ENCODE results near the gene LAMP5.
A peak's percentile ranks its signal among the peaks of the same experiment; 100 is the strongest.

LAMP5 gene

GRCh38 chr20:9514461-9515213 is at the start of gene LAMP5:
Gene LAMP5 (plus strand): TSS chr20:9514590. CDS start chr20:9514853, 263 bp downstream.
- Histone ChIP-seq H3F3A (ENCODE audit: control insufficient read depth, insufficient read depth) (no peaks in the 10 kb centered on the region), H3K4me3 (ENCODE audit: low read length) (no peak within 1 kb of the TSS), H3K27ac (ENCODE audit: low read depth, low read length) (no peak within 1 kb of the TSS), H3K9me3 (ENCODE audit: control insufficient read depth, insufficient read depth, low read length) (no peaks in the 10 kb centered on the region), H3K4me2 (ENCODE audit: low read length) (no peak within 1 kb of the TSS), H3K27me3 (ENCODE audit: control insufficient read depth, low read length) (peaks cover 16% of the 10 kb centered on the region), H3K4me1 (ENCODE audit: control insufficient read depth, low read length) (no peaks in the 10 kb centered on the region), H3K79me2 (ENCODE audit: control insufficient read depth, low read length) (no peaks in the 10 kb centered on the region), H3K36me3 (ENCODE audit: control insufficient read depth, low read length) (no peaks in the 10 kb centered on the region), H4K20me1 (ENCODE audit: control insufficient read depth, insufficient read depth, low read depth, low read length) (no peaks in the 10 kb centered on the region), H3K9me2 (replicated peaks; ENCODE audit: control insufficient read depth, low read length) (no peaks in the 10 kb centered on the region)
- TF ChIP-seq CTCF (IDR thresholded peaks at IDR 0.05; ENCODE audit: low read depth, low read length, poor library complexity, severe bottlenecking) (no peak), EZH2phosphoT487 (IDR thresholded peaks at IDR 0.05; ENCODE audit: borderline replicate concordance, low read length) (no peak)

GRCh38 chr20:9467995-9468394 is 46.4 kb upstream of the LAMP5 start:
- no peak overlapping the region for H3K4me2 ChIP-seq (ENCODE audit: low read length)

GRCh38 chr20:9474835-9475415 is 39.5 kb upstream of the LAMP5 start:
- TF ChIP-seq CTCF (IDR thresholded peaks at IDR 0.05; ENCODE audit: low read depth, low read length, poor library complexity, severe bottlenecking) (no peak), EZH2phosphoT487 (IDR thresholded peaks at IDR 0.05; ENCODE audit: borderline replicate concordance, low read length) (no peak)
- Histone ChIP-seq H3K9me2 (replicated peaks; ENCODE audit: control insufficient read depth, low read length) (no peaks in the 10 kb centered on the region), H3K9me3 (ENCODE audit: control insufficient read depth, insufficient read depth, low read length) (no peaks in the 10 kb centered on the region), H3K36me3 (ENCODE audit: control insufficient read depth, low read length) (no peaks in the 10 kb centered on the region), H3K4me3 (ENCODE audit: low read length) (no peak overlapping the region), H3F3A (ENCODE audit: control insufficient read depth, insufficient read depth) (no peaks in the 10 kb centered on the region), H3K27me3 (ENCODE audit: control insufficient read depth, low read length) (no peaks in the 10 kb centered on the region), H3K79me2 (ENCODE audit: control insufficient read depth, low read length) (no peaks in the 10 kb centered on the region), H3K4me1 (ENCODE audit: control insufficient read depth, low read length) (no peaks in the 10 kb centered on the region), H3K27ac (ENCODE audit: low read depth, low read length) (no peak overlapping the region), H3K4me2 (ENCODE audit: low read length) (no peak overlapping the region), H4K20me1 (ENCODE audit: control insufficient read depth, insufficient read depth, low read depth, low read length) (no peaks in the 10 kb centered on the region)

More at GRCh38 chr20:9467995-9468394, 46.4 kb upstream of the LAMP5 start:
- no peaks in the 10 kb centered on the region for H3K9me2 ChIP-seq (replicated peaks; ENCODE audit: control insufficient read depth, low read length)
- no peak overlapping the region for H3K27ac ChIP-seq (ENCODE audit: low read depth, low read length)
- TF ChIP-seq CTCF (IDR thresholded peaks at IDR 0.05; ENCODE audit: low read depth, low read length, poor library complexity, severe bottlenecking) (peak; percentile 61), EZH2phosphoT487 (IDR thresholded peaks at IDR 0.05; ENCODE audit: borderline replicate concordance, low read length) (no peak)
- no peaks in the 10 kb centered on the region for H3K4me1 ChIP-seq (ENCODE audit: control insufficient read depth, low read length)
- H3K4me3 ChIP-seq (ENCODE audit: low read length), result no peak overlapping the region
- H3K36me3 ChIP-seq (ENCODE audit: control insufficient read depth, low read length), result no peaks in the 10 kb centered on the region
- no peaks in the 10 kb centered on the region for H3K27me3 ChIP-seq (ENCODE audit: control insufficient read depth, low read length)
- H3K9me3 ChIP-seq (ENCODE audit: control insufficient read depth, insufficient read depth, low read length), result no peaks in the 10 kb centered on the region
- H3F3A ChIP-seq (ENCODE audit: control insufficient read depth, insufficient read depth), result no peaks in the 10 kb centered on the region
- H4K20me1 ChIP-seq (ENCODE audit: control insufficient read depth, insufficient read depth, low read depth, low read length), result no peaks in the 10 kb centered on the region
- H3K79me2 ChIP-seq (ENCODE audit: control insufficient read depth, low read length), result no peaks in the 10 kb centered on the region

Data from DOHH2 (cell line).